Cardiac muscle cell (in vitro differentiated cells and primary cell): Measurements from ENCODE around the gene CCSER1. TPM values are rescaled to one million over a fixed set of nuclear protein-coding genes. Genes with fewer than 3 reads are reported as not detected.

Experiments
- DNase-seq, 2 donors: peaks; one replicate each; pipeline versions ENCODE4 v3.0.0 to v3.0.0-alpha.2; 2010 to 2017; ENCODE audit warnings: low read depth in 1 of 2, low spot score in 1 of 2
- H3K27ac ChIP-seq: fragments of 200-600 bp; sonication (generic); 2 replicates; pipeline ENCODE4 v1.5.1; 2016
- H3K27me3 ChIP-seq: fragments of 200-600 bp; sonication (generic); 2 replicates; pipeline ENCODE4 v1.6.0; 2016; ENCODE audit warnings: control low read depth
- H3K36me3 ChIP-seq: fragments of 200-600 bp; sonication (generic); 2 replicates; pipeline ENCODE4 v1.5.1; 2016; ENCODE audit warnings: control low read depth
- H3K4me1 ChIP-seq: fragments of 200-600 bp; sonication (generic); 2 replicates; pipeline ENCODE4 v1.8.1; 2017; ENCODE audit warnings: low read depth, mild to moderate bottlenecking, mixed run types
- H3K4me3 ChIP-seq: fragments of 200-600 bp; sonication (generic); 2 replicates; pipeline ENCODE4 v1.5.1; 2016; ENCODE audit warnings: mild to moderate bottlenecking
- H3K9me3 ChIP-seq: fragments of 200-600 bp; sonication (generic); 2 replicates; pipeline ENCODE4 v1.5.1; 2017; ENCODE audit warnings: low read depth, mild to moderate bottlenecking, control low read depth
- CTCF ChIP-seq: IDR thresholded peaks from 2 replicates; pipeline ENCODE4 v1.5.1; 2012; ENCODE audit warnings: low read depth, mild to moderate bottlenecking, low read length
- polyA plus RNA-seq: library from polyadenylated mRNA; unstranded; fragments of >200 nt; fragmentation: Nextera tagmentation; extraction: Ambion mirVana; gene quantifications from 2 replicates; pipeline ENCODE4 v1.2.1, GENCODE V29; 2016
- total RNA-seq: library from RNA; depleted of rRNA; stranded (reverse); fragments of >200 nt; gene quantifications from 2 replicates; pipeline ENCODE4 v1.2.3, GENCODE V29; 2016

CCSER1 gene
- total and polyA plus RNA-seq, 2 experiments from 2014 or later, result 0.77 to 3.6 TPM

GRCh38 chr4:91298156-91298700 is 1171.0 kb downstream of the CCSER1 start:
- no peak for TF ChIP-seq CTCF
- no peak overlapping the region for H3K27ac ChIP-seq
- no peak overlapping the region for H3K4me3 ChIP-seq
- no peaks in the 10 kb centered on the region for H3K9me3 ChIP-seq
- H3K36me3 ChIP-seq, result no peaks in the 10 kb centered on the region
- no peak for DNase-seq
- H3K27me3 ChIP-seq, result no peaks in the 10 kb centered on the region
- no peaks in the 10 kb centered on the region for H3K4me1 ChIP-seq

GRCh38 chr4:91298824-91299223 is 1171.6 kb downstream of the CCSER1 start:
- no peak for TF ChIP-seq CTCF
- H3K36me3 ChIP-seq, result no peaks in the 10 kb centered on the region
- no peaks in the 10 kb centered on the region for H3K4me1 ChIP-seq
- H3K27me3 ChIP-seq, result no peaks in the 10 kb centered on the region
- no peak for DNase-seq
- H3K4me3 ChIP-seq, result no peak overlapping the region
- no peak overlapping the region for H3K27ac ChIP-seq
- no peaks in the 10 kb centered on the region for H3K9me3 ChIP-seq

GRCh38 chr4:91302120-91302519 is 1174.9 kb downstream of the CCSER1 start:
- no peak for DNase-seq
- Histone ChIP-seq H3K36me3 (no peaks in the 10 kb centered on the region), H3K4me3 (no peak overlapping the region), H3K27ac (no peak overlapping the region), H3K27me3 (no peaks in the 10 kb centered on the region), H3K9me3 (no peaks in the 10 kb centered on the region), H3K4me1 (no peaks in the 10 kb centered on the region)
- TF ChIP-seq CTCF, result no peak

- Histone ChIP-seq H3K27me3 (no peaks in the 10 kb centered on the region), H3K4me1 (no peaks in the 10 kb centered on the region), H3K4me3 (no peak overlapping the region), H3K9me3 (no peaks in the 10 kb centered on the region), H3K36me3 (no peaks in the 10 kb centered on the region), H3K27ac (no peak overlapping the region)
- no peak for TF ChIP-seq CTCF
- no peak for DNase-seq
Observed at GRCh38 chr4:91304292-91304691, 1177.1 kb downstream of the CCSER1 start.

DNA sequence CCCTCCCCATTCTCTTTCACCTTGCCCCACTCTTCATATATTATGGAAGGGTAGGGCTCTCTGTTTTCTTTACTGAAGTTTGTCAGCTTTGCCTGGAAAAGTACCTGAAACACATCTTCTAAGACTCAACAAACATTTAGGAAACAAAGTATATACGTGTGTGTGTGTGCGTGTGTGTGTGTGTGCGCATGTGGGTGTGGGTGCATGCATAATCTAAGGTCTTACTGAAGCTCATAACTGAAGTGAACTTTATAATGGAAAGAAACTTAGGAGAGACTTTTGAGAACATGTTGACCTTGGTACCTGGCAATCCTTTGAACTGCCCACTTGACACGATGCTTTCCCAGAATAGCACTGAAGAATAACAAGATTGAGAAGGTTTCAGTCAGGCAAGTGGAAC is 1190.2 kb downstream of the CCSER1 start:
- Histone ChIP-seq H3K9me3 (no peaks in the 10 kb centered on the region), H3K4me3 (no peak overlapping the region), H3K4me1 (no peaks in the 10 kb centered on the region), H3K27ac (no peak overlapping the region), H3K27me3 (no peaks in the 10 kb centered on the region), H3K36me3 (no peaks in the 10 kb centered on the region)
- TF ChIP-seq CTCF, result no peak
- DNase-seq, result no peak
